ENCODE measurements around the gene CUX1. TPM values are rescaled to one million over a fixed set of nuclear protein-coding genes. Genes with fewer than 3 reads are reported as not detected.
A peak's percentile ranks its signal among the peaks of the same experiment; 100 is the strongest.

The CUX1 gene
- total and polyA plus RNA-seq, 2 of the 13 experiments (the other 11 are each of a cell fraction or from before 2014, with no cell fraction given), result 13.7 to 14.9 TPM

DNA sequence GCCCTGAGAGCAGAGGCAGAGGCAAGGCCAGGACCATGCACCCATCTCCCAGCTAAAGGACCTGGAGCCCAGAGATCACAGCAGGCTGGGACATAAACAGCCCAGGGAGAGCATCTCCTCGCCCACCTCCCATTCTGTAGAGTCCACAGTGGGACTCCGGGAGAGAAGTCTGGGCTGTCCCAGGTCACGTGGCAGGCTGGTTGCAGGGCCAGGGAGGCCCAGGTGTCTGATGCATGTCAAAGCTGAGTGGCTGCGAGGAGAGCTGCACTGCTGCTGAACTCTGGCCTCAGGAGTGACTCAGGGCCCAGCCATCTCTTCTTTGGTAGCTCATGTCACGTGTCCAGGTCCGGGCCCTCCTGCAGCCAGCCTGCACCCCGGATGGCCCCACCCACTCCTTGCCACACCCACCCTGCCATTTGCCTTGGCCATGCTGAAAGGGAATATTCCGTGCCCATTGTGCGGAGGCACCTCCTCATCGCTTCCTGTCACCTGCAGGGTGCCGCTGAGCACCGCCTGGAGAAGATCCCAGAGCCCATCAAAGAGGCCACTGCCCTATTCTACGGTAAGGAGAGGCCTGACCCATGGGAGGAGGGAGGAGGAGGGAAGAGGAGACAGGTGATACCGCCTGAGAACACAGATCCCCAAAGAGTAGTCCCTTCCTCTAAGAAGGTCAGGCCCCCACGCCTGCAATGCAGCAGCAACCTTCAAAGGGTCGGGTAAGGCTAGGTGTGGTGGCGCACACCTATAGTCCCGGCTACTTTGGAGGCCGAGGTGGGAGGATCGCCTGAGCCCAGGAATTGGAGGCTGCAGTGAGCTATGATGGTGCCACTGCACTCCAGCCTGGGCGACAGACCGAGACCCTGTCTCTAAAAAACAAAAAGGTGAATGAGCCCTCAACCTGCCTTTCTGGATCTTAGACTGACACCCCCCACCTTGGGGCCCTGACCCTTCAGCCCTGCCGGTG, 456.6 kb downstream of the CUX1 start (continued):
- TF ChIP-seq, protein P1, sequence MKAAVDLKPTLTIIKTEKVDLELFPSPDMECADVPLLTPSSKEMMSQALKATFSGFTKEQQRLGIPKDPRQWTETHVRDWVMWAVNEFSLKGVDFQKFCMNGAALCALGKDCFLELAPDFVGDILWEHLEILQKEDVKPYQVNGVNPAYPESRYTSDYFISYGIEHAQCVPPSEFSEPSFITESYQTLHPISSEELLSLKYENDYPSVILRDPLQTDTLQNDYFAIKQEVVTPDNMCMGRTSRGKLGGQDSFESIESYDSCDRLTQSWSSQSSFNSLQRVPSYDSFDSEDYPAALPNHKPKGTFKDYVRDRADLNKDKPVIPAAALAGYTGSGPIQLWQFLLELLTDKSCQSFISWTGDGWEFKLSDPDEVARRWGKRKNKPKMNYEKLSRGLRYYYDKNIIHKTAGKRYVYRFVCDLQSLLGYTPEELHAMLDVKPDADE (CRISPR knock-in tag; IDR thresholded peaks at IDR 0.05), result no peak
- TF ChIP-seq FOXO1 (CRISPR knock-in tag; IDR thresholded peaks at IDR 0.05) (peak; percentile 11; the same call in 1 of the 2 replicates), NPAS2 (CRISPR knock-in tag; IDR thresholded peaks at IDR 0.05; ENCODE audit: borderline replicate concordance) (no peak), LCORL (IDR thresholded peaks at IDR 0.05) (no peak), LCORL (CRISPR knock-in tag; IDR thresholded peaks at IDR 0.05) (peak; percentile 91), HNRNPUL1 (IDR thresholded peaks at IDR 0.05; ENCODE audit: low read depth, low read length) (no peak), U2AF1 (optimal IDR thresholded peaks at IDR 0.05; ENCODE audit: low read depth, low read length) (no peak), ZNF430 (CRISPR knock-in tag; IDR thresholded peaks at IDR 0.05) (no peak), ATAD3A (CRISPR knock-in tag; IDR thresholded peaks at IDR 0.05) (no peak), ZSCAN9 (CRISPR knock-in tag; IDR thresholded peaks at IDR 0.05; ENCODE audit: borderline replicate concordance) (no peak), ZNF235 (CRISPR knock-in tag; IDR thresholded peaks at IDR 0.05; ENCODE audit: borderline replicate concordance) (no peak), POLR2G (IDR thresholded peaks at IDR 0.05; ENCODE audit: low read depth, low read length) (peak; percentile 48; the same call in 1 of the 2 replicates), KLF6 (CRISPR knock-in tag; IDR thresholded peaks at IDR 0.05) (no peak), TP53 (CRISPR knock-in tag; conservative IDR thresholded peaks at IDR 0.05) (no peak), TCF12 (IDR thresholded peaks at IDR 0.05) (no peak), TCF12 (CRISPR knock-in tag; IDR thresholded peaks at IDR 0.05) (0 out of 2 replicates have a peak, but pooled peaks have one; percentile 16), JDP2 (CRISPR knock-in tag; IDR thresholded peaks at IDR 0.05; ENCODE audit: borderline replicate concordance) (no peak), RORA (CRISPR knock-in tag; IDR thresholded peaks at IDR 0.05) (no peak), XRCC5 (optimal IDR thresholded peaks at IDR 0.05; ENCODE audit: low read length) (peak; percentile 76), ZNF788 (CRISPR knock-in tag; IDR thresholded peaks at IDR 0.05; ENCODE audit: borderline replicate concordance) (no peak), KMT2B (CRISPR knock-in tag; IDR thresholded peaks at IDR 0.05) (no peak)
- TF ChIP-seq, protein P2, sequence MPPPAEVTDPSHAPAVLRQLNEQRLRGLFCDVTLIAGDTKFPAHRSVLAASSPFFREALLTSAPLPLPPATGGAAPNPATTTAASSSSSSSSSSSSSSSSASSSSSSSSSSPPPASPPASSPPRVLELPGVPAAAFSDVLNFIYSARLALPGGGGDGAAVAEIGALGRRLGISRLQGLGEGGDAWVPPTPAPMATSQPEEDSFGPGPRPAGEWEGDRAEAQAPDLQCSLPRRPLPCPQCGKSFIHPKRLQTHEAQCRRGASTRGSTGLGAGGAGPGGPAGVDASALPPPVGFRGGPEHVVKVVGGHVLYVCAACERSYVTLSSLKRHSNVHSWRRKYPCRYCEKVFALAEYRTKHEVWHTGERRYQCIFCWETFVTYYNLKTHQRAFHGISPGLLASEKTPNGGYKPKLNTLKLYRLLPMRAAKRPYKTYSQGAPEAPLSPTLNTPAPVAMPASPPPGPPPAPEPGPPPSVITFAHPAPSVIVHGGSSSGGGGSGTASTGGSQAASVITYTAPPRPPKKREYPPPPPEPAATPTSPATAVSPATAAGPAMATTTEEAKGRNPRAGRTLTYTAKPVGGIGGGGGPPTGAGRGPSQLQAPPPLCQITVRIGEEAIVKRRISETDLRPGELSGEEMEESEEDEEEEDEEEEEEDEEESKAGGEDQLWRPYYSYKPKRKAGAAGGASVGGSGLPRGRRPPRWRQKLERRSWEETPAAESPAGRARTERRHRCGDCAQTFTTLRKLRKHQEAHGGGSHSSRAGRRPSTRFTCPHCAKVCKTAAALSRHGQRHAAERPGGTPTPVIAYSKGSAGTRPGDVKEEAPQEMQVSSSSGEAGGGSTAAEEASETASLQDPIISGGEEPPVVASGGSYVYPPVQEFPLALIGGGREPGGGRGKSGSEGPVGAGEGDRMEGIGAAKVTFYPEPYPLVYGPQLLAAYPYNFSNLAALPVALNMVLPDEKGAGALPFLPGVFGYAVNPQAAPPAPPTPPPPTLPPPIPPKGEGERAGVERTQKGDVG (CRISPR knock-in tag; IDR thresholded peaks at IDR 0.05; ENCODE audit: borderline replicate concordance), result no peak
- TF ChIP-seq, protein P3, sequence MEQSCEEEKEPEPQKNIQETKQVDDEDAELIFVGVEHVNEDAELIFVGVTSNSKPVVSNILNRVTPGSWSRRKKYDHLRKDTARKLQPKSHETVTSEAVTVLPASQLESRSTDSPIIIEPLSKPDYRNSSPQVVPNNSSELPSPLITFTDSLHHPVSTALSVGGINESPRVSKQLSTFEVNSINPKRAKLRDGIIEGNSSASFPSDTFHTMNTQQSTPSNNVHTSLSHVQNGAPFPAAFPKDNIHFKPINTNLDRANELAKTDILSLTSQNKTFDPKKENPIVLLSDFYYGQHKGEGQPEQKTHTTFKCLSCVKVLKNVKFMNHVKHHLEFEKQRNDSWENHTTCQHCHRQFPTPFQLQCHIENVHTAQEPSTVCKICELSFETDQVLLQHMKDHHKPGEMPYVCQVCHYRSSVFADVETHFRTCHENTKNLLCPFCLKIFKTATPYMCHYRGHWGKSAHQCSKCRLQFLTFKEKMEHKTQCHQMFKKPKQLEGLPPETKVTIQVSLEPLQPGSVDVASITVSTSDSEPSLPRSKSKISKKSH (CRISPR knock-in tag; IDR thresholded peaks at IDR 0.05; ENCODE audit: borderline replicate concordance), result no peak
